HepG2 (cell line): ENCODE data around the gene U2AF1L4. TPM values are rescaled to one million over a fixed set of nuclear protein-coding genes. Genes with fewer than 3 reads are reported as not detected.
A peak's percentile ranks its signal among the peaks of the same experiment; 100 is the strongest.

Experiments
- AKAP8 ChIP-seq: sonication (generic); formaldehyde crosslinking; IDR thresholded peaks from 2 replicates; pipeline ENCODE4 v1.5.1; 2020; ENCODE audit warnings: mild to moderate bottlenecking, missing genetic modification reagents
- FOXK1 ChIP-seq: sonication (generic); formaldehyde crosslinking; IDR thresholded peaks from 2 replicates; pipeline ENCODE4 v1.4.0; 2020; ENCODE audit warnings: low read depth, missing genetic modification reagents, borderline replicate concordance
- JDP2 ChIP-seq: sonication (generic); formaldehyde crosslinking; IDR thresholded peaks from 2 replicates; pipeline ENCODE4 v1.8.1; 2022; ENCODE audit warnings: missing genetic modification reagents, borderline replicate concordance
- RBFOX2 ChIP-seq: fragments of 200-400 bp; formaldehyde crosslinking; IDR thresholded peaks from 2 replicates; pipeline ENCODE4 v1.6.1; 2017; ENCODE audit warnings: low read depth, mild to moderate bottlenecking, low read length
- REST ChIP-seq, 2 experiments: IDR thresholded peaks; 2 replicates each; pipeline ENCODE4 v1.6.1; 2011 to 2012; ENCODE audit warnings: low read length in 2 of 2, borderline replicate concordance in 1 of 2, low read depth in 1 of 2, mild to moderate bottlenecking in 1 of 2, moderate library complexity in 1 of 2
- RNF2 ChIP-seq: fragments of 450-650 bp; conservative IDR thresholded peaks from 2 replicates; pipeline ENCODE4 v1.6.1; 2016; ENCODE audit warnings: low read depth
- TBX2 ChIP-seq: sonication (generic); formaldehyde crosslinking; IDR thresholded peaks from 2 replicates; pipeline ENCODE4 v1.5.0; 2020; ENCODE audit warnings: missing genetic modification reagents, mild to moderate bottlenecking, borderline replicate concordance
- U2AF1 ChIP-seq: fragments of 200-400 bp; formaldehyde crosslinking; optimal IDR thresholded peaks from 2 replicates; pipeline ENCODE3; 2017; ENCODE audit warnings: mild to moderate bottlenecking, low read depth, low read length
- ZNF253 ChIP-seq: sonication (generic); formaldehyde crosslinking; IDR thresholded peaks from 2 replicates; pipeline ENCODE4 v1.8.0; 2022; ENCODE audit warnings: mild to moderate bottlenecking, missing genetic modification reagents, borderline replicate concordance
- ZNF292 ChIP-seq: sonication (generic); formaldehyde crosslinking; IDR thresholded peaks from 2 replicates; pipeline ENCODE4 v1.8.1; 2022; ENCODE audit warnings: mild to moderate bottlenecking, low read depth, missing genetic modification reagents, borderline replicate concordance
- ZNF331 ChIP-seq: sonication (generic); formaldehyde crosslinking; IDR thresholded peaks from 2 replicates; pipeline ENCODE4 v1.4.0; 2020; ENCODE audit warnings: missing genetic modification reagents
- ZNF761 ChIP-seq: sonication (generic); formaldehyde crosslinking; conservative IDR thresholded peaks from 2 replicates; pipeline ENCODE4 v1.4.0; 2020; ENCODE audit warnings: mild to moderate bottlenecking, missing genetic modification reagents
- ZNF780A ChIP-seq: sonication (generic); formaldehyde crosslinking; IDR thresholded peaks from 2 replicates; pipeline ENCODE4 v1.8.0; 2022; ENCODE audit warnings: mild to moderate bottlenecking, missing genetic modification reagents, moderate library complexity
- ZNF841 ChIP-seq: sonication (generic); formaldehyde crosslinking; IDR thresholded peaks from 2 replicates; pipeline ENCODE4 v1.8.1; 2023; ENCODE audit warnings: missing genetic modification reagents, borderline replicate concordance
- ZUFSP ChIP-seq: sonication (generic); formaldehyde crosslinking; IDR thresholded peaks from 2 replicates; pipeline ENCODE4 v1.9.0; 2021; ENCODE audit warnings: missing genetic modification reagents, mild to moderate bottlenecking, borderline replicate concordance
- polyA plus RNA-seq, 8 experiments: library from polyadenylated mRNA; depleted of rRNA in 3 of 8; stranded (reverse) in 7 of 8; unstranded in 1 of 8; fragments of >200 nt; fragmentation: Illumina TruSeq in 4 of 8; extraction: Trizol in 4 of 8; gene quantifications; 2 replicates each; pipeline versions ENCODE4 v1.2.1 to v1.2.3, GENCODE V29; 2011 to 2016; ENCODE audit warnings: low read depth in 4 of 8, missing spikeins in 1 of 8, mixed read lengths in 1 of 8; ENCODE audit not compliant: insufficient read depth in 1 of 8
- total RNA-seq, 5 experiments: library from RNA; depleted of rRNA; stranded (reverse); fragments of >200 nt; fragmentation: Illumina TruSeq; extraction: Trizol; gene quantifications; 2 replicates each; pipeline ENCODE4 v1.2.3, GENCODE V29; 2016; ENCODE audit warnings: low read depth in 1 of 5
- TF ChIP-seq, protein P1 (sequence below): sonication (generic); formaldehyde crosslinking; IDR thresholded peaks from 2 replicates; pipeline ENCODE4 v1.4.0; 2020; ENCODE audit warnings: missing genetic modification reagents
- TF ChIP-seq, protein P2 (sequence below): sonication (generic); formaldehyde crosslinking; IDR thresholded peaks from 2 replicates; pipeline ENCODE4 v1.8.1; 2022; ENCODE audit warnings: low read depth, mild to moderate bottlenecking, missing genetic modification reagents

U2AF1L4 gene
- total and polyA plus RNA-seq, 2 of the 13 experiments (the other 11 are each of a cell fraction or from before 2014, with no cell fraction given), result 7.9 to 15.4 TPM

GRCh38 chr19:35740423-35741202 is 4.6 kb downstream of the U2AF1L4 start (continued):
- TF ChIP-seq ZNF253 (CRISPR knock-in tag) (no peak; the same call in 1 of the 2 replicates), JDP2 (no peak), TBX2 (CRISPR knock-in tag) (peak; percentile 43; the same call in 1 of the 2 replicates), ZNF292 (CRISPR knock-in tag) (no peak), REST (IDR thresholded peaks at IDR 0.05; ENCODE audit: borderline replicate concordance in 1 of 2, low read depth in 1 of 2, low read length in 2 of 2) (no peak), RBFOX2 (peak; percentile 79), ZUFSP (CRISPR knock-in tag) (no peak), ZNF780A (CRISPR knock-in tag) (no peak), ZNF841 (CRISPR knock-in tag) (no peak), U2AF1 (peak; percentile 41), AKAP8 (no peak), FOXK1 (peak; percentile 46; the same call in 1 of the 2 replicates), ZNF331 (CRISPR knock-in tag) (peak; percentile 46), ZNF761 (CRISPR knock-in tag) (no peak; the same call in 1 of the 2 replicates), RNF2 (0 out of 2 replicates have a peak, but pooled peaks have one; percentile 24)
- TF ChIP-seq, protein P1, sequence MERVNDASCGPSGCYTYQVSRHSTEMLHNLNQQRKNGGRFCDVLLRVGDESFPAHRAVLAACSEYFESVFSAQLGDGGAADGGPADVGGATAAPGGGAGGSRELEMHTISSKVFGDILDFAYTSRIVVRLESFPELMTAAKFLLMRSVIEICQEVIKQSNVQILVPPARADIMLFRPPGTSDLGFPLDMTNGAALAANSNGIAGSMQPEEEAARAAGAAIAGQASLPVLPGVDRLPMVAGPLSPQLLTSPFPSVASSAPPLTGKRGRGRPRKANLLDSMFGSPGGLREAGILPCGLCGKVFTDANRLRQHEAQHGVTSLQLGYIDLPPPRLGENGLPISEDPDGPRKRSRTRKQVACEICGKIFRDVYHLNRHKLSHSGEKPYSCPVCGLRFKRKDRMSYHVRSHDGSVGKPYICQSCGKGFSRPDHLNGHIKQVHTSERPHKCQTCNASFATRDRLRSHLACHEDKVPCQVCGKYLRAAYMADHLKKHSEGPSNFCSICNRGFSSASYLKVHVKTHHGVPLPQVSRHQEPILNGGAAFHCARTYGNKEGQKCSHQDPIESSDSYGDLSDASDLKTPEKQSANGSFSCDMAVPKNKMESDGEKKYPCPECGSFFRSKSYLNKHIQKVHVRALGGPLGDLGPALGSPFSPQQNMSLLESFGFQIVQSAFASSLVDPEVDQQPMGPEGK (CRISPR knock-in tag), result peak; percentile 55
- TF ChIP-seq, protein P2, sequence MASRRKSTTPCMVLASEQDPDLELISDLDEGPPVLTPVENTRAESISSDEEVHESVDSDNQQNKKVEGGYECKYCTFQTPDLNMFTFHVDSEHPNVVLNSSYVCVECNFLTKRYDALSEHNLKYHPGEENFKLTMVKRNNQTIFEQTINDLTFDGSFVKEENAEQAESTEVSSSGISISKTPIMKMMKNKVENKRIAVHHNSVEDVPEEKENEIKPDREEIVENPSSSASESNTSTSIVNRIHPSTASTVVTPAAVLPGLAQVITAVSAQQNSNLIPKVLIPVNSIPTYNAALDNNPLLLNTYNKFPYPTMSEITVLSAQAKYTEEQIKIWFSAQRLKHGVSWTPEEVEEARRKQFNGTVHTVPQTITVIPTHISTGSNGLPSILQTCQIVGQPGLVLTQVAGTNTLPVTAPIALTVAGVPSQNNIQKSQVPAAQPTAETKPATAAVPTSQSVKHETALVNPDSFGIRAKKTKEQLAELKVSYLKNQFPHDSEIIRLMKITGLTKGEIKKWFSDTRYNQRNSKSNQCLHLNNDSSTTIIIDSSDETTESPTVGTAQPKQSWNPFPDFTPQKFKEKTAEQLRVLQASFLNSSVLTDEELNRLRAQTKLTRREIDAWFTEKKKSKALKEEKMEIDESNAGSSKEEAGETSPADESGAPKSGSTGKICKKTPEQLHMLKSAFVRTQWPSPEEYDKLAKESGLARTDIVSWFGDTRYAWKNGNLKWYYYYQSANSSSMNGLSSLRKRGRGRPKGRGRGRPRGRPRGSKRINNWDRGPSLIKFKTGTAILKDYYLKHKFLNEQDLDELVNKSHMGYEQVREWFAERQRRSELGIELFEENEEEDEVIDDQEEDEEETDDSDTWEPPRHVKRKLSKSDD (CRISPR knock-in tag), result 0 out of 2 replicates have a peak, but pooled peaks have one; percentile 39
